Mammary epithelial cell (primary cell): Measurements from ENCODE around the gene STIMATE.

Experiments
- CTCF ChIP-seq, 2 donors: IDR thresholded peaks in 1 of 2; conservative IDR thresholded peaks in 1 of 2; 2 replicates each; pipeline ENCODE4 v1.5.1; 2011 to 2012; ENCODE audit warnings: inconsistent platforms in 2 of 2, low read length in 2 of 2, mild to moderate bottlenecking in 2 of 2, control low read depth in 1 of 2, low read depth in 1 of 2; ENCODE audit not compliant: insufficient read depth in 1 of 2; ENCODE audit errors: extremely low read depth in 1 of 2
- EZH2 ChIP-seq: IDR thresholded peaks from 2 replicates; pipeline ENCODE4 v1.6.1; 2012; ENCODE audit warnings: low read length, inconsistent platforms, borderline replicate concordance

- no peak for TF ChIP-seq CTCF (conservative IDR thresholded peaks at IDR 0.05 in 1 of 2, IDR thresholded peaks at IDR 0.05 in 1 of 2; ENCODE audit: extremely low read depth in 1 of 2, insufficient read depth in 1 of 2, low read depth in 1 of 2, low read length in 2 of 2)
- no peak for TF ChIP-seq EZH2
These were observed 33.4 kb upstream of the STIMATE start for GRCh38 chr3:52930748-52931147.
